ENCODE measurements around the gene SLC44A1.

Gene SLC44A1

DNA sequence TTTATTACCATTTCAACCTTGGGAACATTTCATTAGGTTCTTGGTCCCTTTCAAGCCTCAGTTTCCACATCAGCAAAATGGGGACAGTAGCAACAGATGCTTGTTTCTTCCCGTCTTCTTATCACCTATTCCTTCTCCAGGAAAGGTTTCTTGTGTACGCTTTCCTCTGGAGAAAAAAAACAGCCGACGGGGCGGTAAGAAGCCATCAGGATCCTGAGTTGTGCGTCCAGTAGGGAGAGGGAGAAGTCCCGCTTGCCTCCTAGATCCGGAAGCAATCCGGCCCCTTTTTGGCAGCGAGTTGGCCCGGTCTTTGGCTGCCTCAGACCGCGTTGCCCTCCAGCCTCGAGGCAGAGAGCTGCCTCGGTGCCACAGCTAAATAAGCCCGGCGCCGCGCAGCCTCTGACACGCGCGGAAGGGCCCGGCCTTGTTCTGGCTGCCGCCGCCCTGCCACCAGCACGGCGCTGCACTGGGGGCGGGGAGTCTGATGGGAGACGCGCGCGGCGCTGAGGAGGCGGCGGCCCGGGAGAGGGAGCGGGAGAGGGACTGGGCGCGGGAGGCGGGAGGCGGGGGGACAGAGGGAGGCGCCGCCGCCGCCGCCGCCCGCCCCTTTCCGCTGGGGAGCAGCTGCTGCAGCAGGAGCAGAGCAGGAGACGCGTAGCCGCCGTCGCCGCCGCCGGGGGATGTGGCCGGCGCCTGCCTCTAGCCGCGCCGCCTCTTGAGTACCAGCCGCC, at the start of gene SLC44A1:
Gene SLC44A1 (plus strand): TSS at position 649 of the 731 bp plus-strand sequence. CDS start 218 bp downstream, outside the sequence.
- peak; percentile 93 for DNase-seq

DNA sequence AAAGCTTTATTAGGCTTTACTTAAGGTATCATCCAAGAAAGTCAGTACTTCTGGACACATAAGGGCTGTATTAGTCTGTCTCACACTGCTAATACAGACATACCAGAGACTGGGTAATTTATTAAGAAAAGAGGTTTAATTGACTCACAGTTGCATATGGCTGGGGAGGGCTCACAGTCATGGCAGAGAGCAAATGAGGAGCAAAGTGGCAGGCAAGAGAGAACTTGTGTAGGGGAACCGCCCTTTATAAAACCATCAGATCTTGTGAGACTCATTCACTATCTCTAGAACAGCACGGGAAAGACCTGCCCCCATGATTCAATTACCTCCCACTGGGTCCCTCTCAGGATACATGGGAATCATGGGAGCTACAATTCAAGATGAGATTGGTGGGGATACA, 49.2 kb upstream of the SLC44A1 start:
- DNase-seq = no peak

DNA sequence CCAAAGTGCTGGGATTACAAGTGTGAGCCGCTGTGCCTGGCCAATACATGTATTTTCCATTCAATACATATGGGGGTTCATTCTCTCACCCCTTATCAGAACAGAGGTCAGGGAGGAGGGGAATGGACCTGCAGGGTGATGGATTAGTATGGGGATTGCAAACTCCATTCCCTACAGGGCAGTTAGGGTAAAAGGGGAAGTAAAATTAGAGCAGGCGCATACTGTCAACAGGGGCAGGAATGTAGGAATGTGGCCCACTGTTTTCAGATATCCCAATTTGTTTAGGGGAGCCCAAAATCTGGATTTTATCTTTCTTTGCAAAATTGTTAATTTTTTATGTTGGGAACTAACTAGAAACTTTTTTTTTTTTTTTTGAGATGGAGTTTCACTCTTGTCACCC, 46.4 kb upstream of the SLC44A1 start:
- no peak for DNase-seq

DNA sequence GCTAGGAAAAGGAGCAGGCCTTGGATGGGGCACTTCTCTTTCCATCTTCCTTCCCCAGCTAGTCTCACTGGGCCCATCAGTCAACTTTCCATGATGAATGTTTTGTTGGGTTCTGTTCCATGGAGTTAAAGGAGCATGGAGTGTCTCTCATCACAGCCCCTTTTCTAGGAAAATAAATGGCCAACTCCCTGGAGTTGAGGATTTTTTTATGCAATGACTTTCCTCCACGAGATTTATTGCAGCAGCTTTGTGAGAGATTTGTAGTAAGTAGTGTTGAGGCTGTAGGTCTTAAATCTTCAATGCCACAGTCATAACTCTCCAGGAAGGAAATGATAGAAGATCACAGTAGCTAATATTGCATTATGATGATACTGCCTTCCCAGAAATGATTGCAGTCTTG, 45.6 kb upstream of the SLC44A1 start:
- no peak for DNase-seq

GRCh38 chr9:105204416-105204815, 40.0 kb upstream of the SLC44A1 start:
- no peak for DNase-seq

- DNase-seq = no peak
Observed at GRCh38 chr9:105205787-105206495, 38.5 kb upstream of the SLC44A1 start.

DNA sequence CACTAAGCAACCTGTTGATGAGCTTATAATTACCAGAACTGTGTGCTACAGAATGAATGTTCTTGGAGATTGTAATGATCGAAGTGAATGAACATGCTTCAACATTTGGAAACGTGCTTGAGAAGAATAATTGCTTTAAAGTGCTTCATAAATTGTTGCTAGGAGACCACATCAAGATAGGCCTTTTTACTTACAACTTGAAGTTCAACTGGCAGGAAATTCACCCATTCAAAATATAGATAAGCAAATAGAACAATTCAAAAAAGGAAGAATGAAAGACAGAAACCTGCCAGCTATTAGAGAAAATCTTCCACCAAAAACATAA, 38.0 kb upstream of the SLC44A1 start:
- DNase-seq = no peak

DNA sequence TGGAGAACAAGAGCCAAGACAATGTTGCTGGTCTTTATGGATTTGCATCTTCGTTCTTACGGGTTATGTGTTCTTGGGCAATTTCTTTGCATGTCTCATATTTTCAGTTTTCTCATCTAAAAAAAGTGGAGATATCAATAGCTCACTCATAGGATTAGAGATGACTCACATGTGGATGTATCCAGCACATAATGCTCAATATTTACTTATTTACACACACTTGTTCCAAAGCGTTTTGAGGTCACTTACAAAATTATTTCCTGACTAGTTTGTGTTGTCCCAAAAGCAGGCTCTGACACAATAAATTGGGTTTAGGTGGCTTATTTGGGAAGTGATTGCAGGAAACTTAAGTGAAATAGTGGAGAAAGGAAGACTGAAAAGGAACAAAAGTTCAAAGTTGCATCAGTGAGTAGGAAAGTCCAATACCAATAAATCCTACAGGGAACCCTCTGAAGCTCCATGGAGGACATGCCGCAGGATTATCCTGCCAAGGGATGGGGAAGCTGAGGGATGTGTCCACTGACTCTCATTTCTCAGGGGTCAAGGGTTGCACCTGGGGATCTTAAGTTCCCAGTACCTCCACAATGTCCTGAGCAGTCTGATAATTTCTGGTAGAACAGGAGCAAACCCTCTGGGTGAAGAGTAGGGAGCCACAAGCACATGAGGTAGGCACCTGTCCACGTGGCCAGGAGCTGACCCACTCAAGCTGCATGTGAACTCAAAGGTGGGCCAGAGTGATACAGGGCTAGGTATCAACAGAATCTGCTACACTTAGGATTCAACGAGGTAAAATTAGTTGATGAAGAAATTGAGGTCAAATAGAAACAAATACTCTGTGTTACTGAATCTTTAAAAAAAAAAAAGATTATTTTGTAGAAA, 37.4 kb upstream of the SLC44A1 start:
- DNase-seq = no peak

DNA sequence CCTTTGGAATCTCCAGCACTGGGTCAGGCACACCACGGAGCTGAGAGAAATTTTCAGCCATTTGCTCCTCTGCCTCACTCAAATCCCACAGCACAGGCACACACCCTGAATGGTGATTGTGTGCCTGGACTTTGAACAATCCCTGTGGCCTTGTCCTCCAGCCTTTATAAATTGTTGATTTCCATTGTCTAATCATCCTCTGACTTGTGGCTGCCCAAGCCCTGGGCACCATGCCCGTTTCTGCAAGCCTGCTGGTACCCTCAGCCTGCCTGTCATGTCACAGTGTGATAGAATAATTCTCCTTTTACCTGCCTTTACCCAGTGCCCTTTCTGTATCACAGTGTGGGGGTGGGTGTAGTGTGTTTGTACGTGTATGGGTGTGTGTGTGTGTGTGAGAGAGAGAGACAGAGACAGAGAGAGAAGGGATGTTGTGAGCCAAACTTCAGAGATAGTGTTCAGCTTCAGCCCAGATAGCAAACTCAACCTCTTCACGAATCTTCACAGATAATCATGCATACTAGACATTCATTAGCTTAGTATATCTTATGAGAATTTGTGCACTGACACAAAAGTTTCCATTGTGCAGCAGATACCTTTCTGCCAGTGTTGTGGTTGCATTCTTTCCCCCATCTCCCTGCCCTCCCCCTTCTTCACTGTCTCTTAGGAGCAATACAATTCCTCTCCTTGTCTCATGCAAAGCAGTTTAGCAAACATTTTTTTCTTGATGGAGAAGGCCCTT, 27.8 kb upstream of the SLC44A1 start:
- DNase-seq = no peak

DNA sequence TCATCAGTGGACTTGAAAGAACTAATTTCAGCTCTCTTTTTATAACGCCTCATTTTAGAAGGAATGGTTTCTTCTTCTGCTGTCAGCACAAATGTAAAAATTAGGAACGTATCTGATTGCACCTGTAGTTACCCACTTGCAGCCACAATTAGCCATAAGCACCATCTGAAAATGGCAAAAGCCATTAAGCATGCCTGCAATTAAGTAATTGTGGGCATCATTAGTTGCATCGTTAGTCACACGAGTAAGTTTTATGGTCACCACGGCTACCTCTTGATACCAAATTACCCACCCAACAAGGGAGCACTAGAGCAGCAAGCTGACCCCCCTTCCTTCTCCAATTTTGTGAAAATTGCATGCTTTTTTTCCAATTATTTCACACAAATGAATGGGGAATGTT, 25.8 kb upstream of the SLC44A1 start:
- DNase-seq = no peak

DNA sequence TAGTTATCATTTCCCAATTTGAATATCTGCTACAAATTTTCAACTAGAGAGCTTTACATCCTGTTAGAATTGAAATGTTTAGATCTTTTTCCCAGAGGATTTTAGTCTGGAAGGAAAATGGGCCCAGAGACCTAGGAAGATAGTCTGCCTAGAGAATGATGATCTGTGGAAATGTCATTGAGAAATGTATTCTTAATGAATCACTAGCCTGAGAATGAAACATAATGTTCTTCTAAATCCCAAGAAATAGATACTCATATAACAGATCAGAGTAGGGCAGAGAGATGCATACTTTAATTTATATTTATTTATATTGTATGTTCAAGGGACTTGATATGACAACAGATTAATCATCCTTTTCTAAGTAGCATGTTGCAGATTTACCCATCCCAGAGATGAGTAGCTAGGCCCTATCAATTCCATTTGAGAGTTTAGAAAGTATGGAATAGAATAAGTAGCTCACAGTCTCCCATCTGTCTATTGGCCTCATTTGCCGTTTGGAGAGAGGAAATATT, 25.1 kb upstream of the SLC44A1 start:
- no peak for DNase-seq

DNA sequence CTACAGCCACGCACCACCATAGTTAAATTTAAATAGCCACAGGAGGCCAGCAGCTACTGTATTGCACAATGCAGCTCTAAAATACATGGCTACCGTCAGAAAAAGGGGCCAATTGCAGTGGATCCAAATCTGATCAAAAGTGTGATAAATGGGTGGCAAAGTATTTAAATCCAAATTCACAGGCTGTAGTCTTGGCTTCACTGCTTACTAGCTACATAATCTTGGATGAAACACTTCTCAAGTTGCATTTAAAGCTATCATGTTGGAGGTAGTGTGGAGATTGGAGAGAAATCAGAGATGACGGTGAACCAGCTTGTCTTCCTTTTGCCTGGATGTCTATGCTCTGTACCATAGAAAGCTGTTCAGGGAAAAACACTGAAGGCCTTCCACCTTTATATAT, 24.0 kb upstream of the SLC44A1 start:
- no peak for DNase-seq

GRCh38 chr9:105223544-105224140, 20.8 kb upstream of the SLC44A1 start:
- no peak for DNase-seq

DNA sequence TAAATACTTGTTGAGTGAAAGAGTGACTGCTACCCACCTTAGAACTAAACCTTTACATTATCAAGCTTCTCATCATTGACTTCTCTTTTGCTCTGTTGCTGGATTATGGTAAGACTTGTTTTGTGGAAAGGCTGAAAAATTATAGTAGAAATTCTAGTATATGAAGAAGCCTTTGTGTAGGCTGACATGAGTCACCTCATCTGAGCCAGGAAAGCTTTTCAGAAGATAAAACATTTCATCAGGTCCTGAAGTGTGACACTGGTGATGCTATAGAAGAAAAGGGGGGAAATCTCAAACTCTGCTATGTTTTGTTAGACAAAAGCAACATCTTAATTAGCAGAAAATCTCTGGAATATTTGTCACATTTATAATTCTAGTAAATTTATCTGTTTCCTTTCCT, 18.4 kb upstream of the SLC44A1 start:
- DNase-seq = no peak

DNA sequence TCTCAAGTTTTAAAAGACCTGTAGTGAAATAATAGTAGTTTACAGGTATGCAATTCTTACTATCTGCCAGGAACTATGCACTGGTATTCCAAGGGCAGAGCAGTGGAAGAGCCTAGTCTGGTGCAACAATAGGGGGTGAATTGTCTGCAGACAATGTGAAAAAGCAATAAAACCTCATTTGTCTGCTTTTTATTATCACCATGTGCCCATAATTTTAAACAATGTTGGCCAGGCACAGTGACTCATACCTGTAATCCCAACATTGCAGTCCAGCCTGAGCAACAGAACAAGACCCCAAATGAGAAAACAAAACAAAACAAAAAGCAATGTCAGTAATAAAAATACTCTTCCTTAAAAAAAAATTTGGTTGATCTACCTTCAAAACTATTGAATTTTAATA, 12.2 kb upstream of the SLC44A1 start:
- DNase-seq = no peak

DNA sequence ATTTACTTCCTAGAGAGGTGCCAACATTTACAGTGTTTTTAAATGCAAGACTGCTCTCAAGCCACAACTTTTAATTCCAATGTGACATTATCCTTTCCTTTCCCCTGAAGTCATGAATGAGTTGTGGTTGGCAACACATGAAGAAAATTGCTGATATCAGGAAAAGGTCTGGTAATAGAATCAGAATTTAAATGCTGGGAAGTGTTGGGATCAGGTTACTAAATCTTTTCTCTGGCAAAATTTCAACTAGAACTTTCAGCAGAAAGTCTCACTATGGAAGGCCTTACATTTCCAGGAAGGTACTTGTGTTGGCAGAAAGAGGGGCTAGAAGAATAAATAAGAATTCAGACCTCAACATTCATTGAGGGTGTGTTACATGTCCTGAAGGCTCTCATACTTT, 10.6 kb upstream of the SLC44A1 start:
- DNase-seq = no peak

GRCh38 chr9:105236261-105236660, 8.2 kb upstream of the SLC44A1 start:
- DNase-seq = no peak

DNA sequence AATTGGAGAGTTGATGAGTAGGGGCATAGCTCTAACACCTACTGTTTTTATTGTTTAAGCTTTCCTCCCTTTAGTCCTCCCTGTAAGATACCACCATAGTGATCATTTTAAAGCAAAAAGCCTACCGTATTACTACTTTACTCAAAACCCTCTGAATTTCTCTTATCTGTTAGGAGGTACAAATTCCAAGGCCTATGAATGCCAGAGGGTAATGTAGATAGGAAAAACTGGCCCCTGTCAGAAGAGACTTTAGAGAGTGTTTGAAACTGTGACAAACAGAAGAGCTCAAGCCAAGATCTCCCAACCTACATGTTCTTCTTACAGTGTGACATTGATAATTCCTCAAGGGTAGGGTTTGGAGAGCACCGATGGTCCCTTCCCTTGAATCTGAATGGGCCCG, 7.2 kb upstream of the SLC44A1 start:
- DNase-seq = no peak

GRCh38 chr9:105238302-105238701, 6.1 kb upstream of the SLC44A1 start:
- DNase-seq = no peak

DNA sequence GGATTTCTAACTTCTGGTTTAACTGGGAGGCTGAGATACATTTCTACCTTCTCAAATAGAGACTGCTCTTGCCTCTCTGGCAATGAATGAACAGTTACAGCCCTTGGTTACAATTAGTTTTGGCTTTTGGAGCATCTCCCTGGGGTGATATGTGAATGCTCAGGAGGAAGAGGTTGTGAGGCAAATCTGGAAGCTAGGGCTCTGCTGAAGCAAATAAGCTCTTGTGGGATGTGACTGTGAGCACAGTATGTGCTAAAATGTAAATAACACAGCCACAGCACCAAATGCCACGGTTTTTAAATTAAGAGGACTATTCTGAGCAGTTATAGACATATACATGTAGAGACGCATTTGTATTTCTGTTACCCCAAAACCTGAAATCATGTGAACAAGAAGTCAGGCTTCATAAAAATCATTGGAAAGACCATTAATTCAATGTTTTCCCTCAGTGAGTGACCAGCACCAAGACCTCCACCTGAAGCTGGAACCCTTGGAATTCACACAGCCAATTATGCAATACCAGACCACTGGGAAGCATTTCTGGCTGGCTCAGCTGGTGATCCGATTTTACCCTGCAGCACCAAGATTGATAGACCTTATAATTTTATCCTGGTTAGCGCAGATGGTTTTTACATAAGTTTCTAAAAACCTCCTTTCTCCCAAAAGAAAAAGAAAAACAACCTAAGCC, 3.0 kb upstream of the SLC44A1 start:
- DNase-seq = no peak

- no peak for DNase-seq
Observed at GRCh38 chr9:105242062-105242461, 2.4 kb upstream of the SLC44A1 start.

DNA sequence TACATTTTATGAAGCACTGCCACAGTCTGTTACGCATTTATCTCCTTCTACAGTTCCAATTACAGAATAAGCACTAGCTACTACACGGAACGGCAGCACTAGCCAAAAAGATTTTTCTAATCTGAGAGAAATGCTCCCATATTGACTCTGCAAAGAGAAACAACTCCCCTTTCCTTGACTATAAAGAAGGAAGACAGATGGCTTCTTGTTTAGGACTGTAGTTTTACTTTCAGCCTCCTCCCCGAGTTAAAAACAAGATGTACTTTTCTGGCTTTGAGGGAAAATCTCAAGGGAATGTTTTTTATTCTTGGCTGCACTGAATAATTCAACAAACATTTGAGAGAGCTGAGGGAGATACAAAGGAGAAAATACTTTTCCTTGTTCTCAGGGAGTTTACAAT, 1.9 kb upstream of the SLC44A1 start:
- no peak for DNase-seq

Measured in stimulated activated CD4-positive, alpha-beta T cell treated with anti-CD3 and anti-CD28 coated beads, Interleukin-1b, Interleukin-23, amount 100 ng/mL, for 48 hours (primary cell).